K562 (cell line): ENCODE results near the gene R3HDM1. TPM values are rescaled to one million over a fixed set of nuclear protein-coding genes. Genes with fewer than 3 reads are reported as not detected.

ENCODE experiments used
- ESRRB ChIP-seq: fragments of 250-450 bp; sonication (Bioruptor Pico); IDR thresholded peaks from 2 replicates; pipeline ENCODE4 v1.5.0; 2020; ENCODE audit warnings: mild to moderate bottlenecking, moderate library complexity, borderline replicate concordance
- MECOM ChIP-seq: fragments of 250-450 bp; sonication (Bioruptor Pico); IDR thresholded peaks from 2 replicates; pipeline ENCODE4 v1.8.0; 2022; ENCODE audit warnings: inconsistent platforms
- MEIS2 ChIP-seq: fragments of 450-650 bp; IDR thresholded peaks from 2 replicates; pipeline ENCODE4 v1.6.1; 2014; ENCODE audit warnings: mild to moderate bottlenecking; ENCODE audit not compliant: partially characterized antibody
- RBM25 ChIP-seq: fragments of 200-400 bp; formaldehyde crosslinking; IDR thresholded peaks from 2 replicates; pipeline ENCODE4 v1.6.1; 2018; ENCODE audit warnings: low read length, low read depth, moderate library complexity; ENCODE audit not compliant: severe bottlenecking
- RHOXF2B ChIP-seq: fragments of 250-450 bp; sonication (Bioruptor Pico); conservative IDR thresholded peaks from 2 replicates; pipeline ENCODE4 v1.5.1; 2021
- STAT5B ChIP-seq: fragments of 250-450 bp; sonication (Bioruptor Pico); IDR thresholded peaks from 2 replicates; pipeline ENCODE4 v1.8.0; 2021; ENCODE audit warnings: mild to moderate bottlenecking, inconsistent platforms
- U2AF2 ChIP-seq: fragments of 200-400 bp; formaldehyde crosslinking; optimal IDR thresholded peaks from 2 replicates; pipeline ENCODE3; 2017; ENCODE audit warnings: low read depth, mild to moderate bottlenecking, low read length
- ZKSCAN8 ChIP-seq: fragments of 200-800 bp; sonication (Bioruptor generic); IDR thresholded peaks from 2 replicates; pipeline ENCODE4 v1.6.1; 2016; ENCODE audit warnings: missing genetic modification characterization, missing compliant biosample characterization
- ZNF384 ChIP-seq: IDR thresholded peaks from 2 replicates; pipeline ENCODE4 v1.6.1; 2012; ENCODE audit warnings: low read depth, low read length, improper control_type of control experiment
- polyA plus RNA-seq, 8 experiments: library from polyadenylated mRNA; depleted of rRNA in 4 of 8; stranded (reverse) in 5 of 8; unstranded in 3 of 8; fragments of >200 nt; fragmentation: Nextera tagmentation in 2 of 8; fragmentation: Illumina TruSeq in 1 of 8; extraction: Ambion mirVana in 2 of 8; extraction: Trizol in 1 of 8; gene quantifications; 2 replicates each; pipeline versions ENCODE4 v1.2.1 to v1.2.3, GENCODE V29; 2011 to 2014; ENCODE audit warnings: inconsistent platforms in 1 of 8, missing spikeins in 1 of 8
- total RNA-seq, 7 experiments: library from RNA; depleted of rRNA in 6 of 7; stranded (reverse); fragments of >200 nt in 6 of 7; fragmentation: Illumina TruSeq in 2 of 7; extraction: Trizol in 2 of 7; gene quantifications; 2 replicates each; pipeline versions ENCODE4 v1.2.1 to v1.2.3, GENCODE V29; 2011 to 2021; ENCODE audit warnings: low replicate concordance in 1 of 7
- TF ChIP-seq, protein P1 (sequence below): fragments of 150-350 bp; IDR thresholded peaks from 2 replicates; pipeline ENCODE4 v1.6.1; 2014; ENCODE audit warnings: low read depth, mild to moderate bottlenecking, low read length, borderline replicate concordance
- TF ChIP-seq, protein P2 (sequence below): fragments of 200-800 bp; sonication (Bioruptor generic); IDR thresholded peaks from 2 replicates; pipeline ENCODE4 v1.6.1; 2016; ENCODE audit warnings: missing genetic modification characterization, missing compliant biosample characterization
- TF ChIP-seq, protein P3 (sequence below): fragments of 250-450 bp; sonication (Bioruptor Pico); IDR thresholded peaks from 2 replicates; pipeline ENCODE4 v1.8.0; 2021; ENCODE audit warnings: mild to moderate bottlenecking, moderate library complexity
- TF ChIP-seq, protein P4 (sequence below): fragments of 250-450 bp; sonication (Bioruptor Pico); IDR thresholded peaks from 2 replicates; pipeline ENCODE4 v1.4.0; 2020

R3HDM1 gene
- total and polyA plus RNA-seq, 9 of the 15 experiments (the other 6 are each of a cell fraction or from before 2014, with no cell fraction given): 12.4 to 89.4 (median 31.0) TPM

DNA sequence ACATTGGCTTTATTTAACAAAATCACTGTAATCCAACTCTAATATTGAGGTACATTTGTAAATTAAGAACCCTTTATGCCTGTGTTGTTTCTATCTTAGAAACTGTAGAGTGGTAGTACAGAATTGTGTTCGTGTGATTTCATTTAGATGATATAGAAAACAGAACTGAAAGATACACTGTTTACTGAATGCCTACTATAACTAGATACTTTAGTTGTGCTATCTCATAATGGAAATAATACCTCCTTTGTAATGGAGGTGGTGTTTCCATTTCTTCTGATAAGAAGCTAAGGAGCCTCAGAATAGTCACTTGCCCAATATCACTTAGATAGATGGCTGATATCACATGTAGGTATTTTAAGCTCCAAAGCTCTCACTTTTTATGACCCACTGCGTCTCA lies 147.8 kb downstream of the R3HDM1 start (continued):
- TF ChIP-seq, protein P1, sequence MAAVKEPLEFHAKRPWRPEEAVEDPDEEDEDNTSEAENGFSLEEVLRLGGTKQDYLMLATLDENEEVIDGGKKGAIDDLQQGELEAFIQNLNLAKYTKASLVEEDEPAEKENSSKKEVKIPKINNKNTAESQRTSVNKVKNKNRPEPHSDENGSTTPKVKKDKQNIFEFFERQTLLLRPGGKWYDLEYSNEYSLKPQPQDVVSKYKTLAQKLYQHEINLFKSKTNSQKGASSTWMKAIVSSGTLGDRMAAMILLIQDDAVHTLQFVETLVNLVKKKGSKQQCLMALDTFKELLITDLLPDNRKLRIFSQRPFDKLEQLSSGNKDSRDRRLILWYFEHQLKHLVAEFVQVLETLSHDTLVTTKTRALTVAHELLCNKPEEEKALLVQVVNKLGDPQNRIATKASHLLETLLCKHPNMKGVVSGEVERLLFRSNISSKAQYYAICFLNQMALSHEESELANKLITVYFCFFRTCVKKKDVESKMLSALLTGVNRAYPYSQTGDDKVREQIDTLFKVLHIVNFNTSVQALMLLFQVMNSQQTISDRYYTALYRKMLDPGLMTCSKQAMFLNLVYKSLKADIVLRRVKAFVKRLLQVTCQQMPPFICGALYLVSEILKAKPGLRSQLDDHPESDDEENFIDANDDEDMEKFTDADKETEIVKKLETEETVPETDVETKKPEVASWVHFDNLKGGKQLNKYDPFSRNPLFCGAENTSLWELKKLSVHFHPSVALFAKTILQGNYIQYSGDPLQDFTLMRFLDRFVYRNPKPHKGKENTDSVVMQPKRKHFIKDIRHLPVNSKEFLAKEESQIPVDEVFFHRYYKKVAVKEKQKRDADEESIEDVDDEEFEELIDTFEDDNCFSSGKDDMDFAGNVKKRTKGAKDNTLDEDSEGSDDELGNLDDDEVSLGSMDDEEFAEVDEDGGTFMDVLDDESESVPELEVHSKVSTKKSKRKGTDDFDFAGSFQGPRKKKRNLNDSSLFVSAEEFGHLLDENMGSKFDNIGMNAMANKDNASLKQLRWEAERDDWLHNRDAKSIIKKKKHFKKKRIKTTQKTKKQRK: no peak
- no peak for TF ChIP-seq RBM25
- no peak for TF ChIP-seq ZNF384
- TF ChIP-seq MECOM (CRISPR knock-in tag): no peak
- TF ChIP-seq, protein P2, sequence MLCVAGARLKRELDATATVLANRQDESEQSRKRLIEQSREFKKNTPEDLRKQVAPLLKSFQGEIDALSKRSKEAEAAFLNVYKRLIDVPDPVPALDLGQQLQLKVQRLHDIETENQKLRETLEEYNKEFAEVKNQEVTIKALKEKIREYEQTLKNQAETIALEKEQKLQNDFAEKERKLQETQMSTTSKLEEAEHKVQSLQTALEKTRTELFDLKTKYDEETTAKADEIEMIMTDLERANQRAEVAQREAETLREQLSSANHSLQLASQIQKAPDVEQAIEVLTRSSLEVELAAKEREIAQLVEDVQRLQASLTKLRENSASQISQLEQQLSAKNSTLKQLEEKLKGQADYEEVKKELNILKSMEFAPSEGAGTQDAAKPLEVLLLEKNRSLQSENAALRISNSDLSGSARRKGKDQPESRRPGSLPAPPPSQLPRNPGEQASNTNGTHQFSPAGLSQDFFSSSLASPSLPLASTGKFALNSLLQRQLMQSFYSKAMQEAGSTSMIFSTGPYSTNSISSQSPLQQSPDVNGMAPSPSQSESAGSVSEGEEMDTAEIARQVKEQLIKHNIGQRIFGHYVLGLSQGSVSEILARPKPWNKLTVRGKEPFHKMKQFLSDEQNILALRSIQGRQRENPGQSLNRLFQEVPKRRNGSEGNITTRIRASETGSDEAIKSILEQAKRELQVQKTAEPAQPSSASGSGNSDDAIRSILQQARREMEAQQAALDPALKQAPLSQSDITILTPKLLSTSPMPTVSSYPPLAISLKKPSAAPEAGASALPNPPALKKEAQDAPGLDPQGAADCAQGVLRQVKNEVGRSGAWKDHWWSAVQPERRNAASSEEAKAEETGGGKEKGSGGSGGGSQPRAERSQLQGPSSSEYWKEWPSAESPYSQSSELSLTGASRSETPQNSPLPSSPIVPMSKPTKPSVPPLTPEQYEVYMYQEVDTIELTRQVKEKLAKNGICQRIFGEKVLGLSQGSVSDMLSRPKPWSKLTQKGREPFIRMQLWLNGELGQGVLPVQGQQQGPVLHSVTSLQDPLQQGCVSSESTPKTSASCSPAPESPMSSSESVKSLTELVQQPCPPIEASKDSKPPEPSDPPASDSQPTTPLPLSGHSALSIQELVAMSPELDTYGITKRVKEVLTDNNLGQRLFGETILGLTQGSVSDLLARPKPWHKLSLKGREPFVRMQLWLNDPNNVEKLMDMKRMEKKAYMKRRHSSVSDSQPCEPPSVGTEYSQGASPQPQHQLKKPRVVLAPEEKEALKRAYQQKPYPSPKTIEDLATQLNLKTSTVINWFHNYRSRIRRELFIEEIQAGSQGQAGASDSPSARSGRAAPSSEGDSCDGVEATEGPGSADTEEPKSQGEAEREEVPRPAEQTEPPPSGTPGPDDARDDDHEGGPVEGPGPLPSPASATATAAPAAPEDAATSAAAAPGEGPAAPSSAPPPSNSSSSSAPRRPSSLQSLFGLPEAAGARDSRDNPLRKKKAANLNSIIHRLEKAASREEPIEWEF: no peak
- TF ChIP-seq, protein P3, sequence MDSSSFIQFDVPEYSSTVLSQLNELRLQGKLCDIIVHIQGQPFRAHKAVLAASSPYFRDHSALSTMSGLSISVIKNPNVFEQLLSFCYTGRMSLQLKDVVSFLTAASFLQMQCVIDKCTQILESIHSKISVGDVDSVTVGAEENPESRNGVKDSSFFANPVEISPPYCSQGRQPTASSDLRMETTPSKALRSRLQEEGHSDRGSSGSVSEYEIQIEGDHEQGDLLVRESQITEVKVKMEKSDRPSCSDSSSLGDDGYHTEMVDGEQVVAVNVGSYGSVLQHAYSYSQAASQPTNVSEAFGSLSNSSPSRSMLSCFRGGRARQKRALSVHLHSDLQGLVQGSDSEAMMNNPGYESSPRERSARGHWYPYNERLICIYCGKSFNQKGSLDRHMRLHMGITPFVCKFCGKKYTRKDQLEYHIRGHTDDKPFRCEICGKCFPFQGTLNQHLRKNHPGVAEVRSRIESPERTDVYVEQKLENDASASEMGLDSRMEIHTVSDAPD: no peak
- TF ChIP-seq ZKSCAN8 (CRISPR knock-in tag): no peak
- no peak for TF ChIP-seq MEIS2
- no peak for TF ChIP-seq U2AF2
- no peak for TF ChIP-seq ESRRB (CRISPR knock-in tag)
- TF ChIP-seq RHOXF2B (CRISPR knock-in tag): no peak
- TF ChIP-seq, protein P4, sequence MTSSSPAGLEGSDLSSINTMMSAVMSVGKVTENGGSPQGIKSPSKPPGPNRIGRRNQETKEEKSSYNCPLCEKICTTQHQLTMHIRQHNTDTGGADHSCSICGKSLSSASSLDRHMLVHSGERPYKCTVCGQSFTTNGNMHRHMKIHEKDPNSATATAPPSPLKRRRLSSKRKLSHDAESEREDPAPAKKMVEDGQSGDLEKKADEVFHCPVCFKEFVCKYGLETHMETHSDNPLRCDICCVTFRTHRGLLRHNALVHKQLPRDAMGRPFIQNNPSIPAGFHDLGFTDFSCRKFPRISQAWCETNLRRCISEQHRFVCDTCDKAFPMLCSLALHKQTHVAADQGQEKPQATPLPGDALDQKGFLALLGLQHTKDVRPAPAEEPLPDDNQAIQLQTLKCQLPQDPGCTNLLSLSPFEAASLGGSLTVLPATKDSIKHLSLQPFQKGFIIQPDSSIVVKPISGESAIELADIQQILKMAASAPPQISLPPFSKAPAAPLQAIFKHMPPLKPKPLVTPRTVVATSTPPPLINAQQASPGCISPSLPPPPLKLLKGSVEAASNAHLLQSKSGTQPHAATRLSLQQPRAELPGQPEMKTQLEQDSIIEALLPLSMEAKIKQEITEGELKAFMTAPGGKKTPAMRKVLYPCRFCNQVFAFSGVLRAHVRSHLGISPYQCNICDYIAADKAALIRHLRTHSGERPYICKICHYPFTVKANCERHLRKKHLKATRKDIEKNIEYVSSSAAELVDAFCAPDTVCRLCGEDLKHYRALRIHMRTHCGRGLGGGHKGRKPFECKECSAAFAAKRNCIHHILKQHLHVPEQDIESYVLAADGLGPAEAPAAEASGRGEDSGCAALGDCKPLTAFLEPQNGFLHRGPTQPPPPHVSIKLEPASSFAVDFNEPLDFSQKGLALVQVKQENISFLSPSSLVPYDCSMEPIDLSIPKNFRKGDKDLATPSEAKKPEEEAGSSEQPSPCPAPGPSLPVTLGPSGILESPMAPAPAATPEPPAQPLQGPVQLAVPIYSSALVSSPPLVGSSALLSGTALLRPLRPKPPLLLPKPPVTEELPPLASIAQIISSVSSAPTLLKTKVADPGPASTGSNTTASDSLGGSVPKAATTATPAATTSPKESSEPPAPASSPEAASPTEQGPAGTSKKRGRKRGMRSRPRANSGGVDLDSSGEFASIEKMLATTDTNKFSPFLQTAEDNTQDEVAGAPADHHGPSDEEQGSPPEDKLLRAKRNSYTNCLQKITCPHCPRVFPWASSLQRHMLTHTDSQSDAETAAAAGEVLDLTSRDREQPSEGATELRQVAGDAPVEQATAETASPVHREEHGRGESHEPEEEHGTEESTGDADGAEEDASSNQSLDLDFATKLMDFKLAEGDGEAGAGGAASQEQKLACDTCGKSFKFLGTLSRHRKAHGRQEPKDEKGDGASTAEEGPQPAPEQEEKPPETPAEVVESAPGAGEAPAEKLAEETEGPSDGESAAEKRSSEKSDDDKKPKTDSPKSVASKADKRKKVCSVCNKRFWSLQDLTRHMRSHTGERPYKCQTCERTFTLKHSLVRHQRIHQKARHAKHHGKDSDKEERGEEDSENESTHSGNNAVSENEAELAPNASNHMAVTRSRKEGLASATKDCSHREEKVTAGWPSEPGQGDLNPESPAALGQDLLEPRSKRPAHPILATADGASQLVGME: no peak
- TF ChIP-seq STAT5B: no peak
